Astrocyte of the cerebellum (primary cell): Measurements from ENCODE around the gene ZNF205.

Source experiments
- DNase-seq: peaks from one replicate; pipeline ENCODE4 v3.0.0-alpha.2; 2011; ENCODE audit warnings: low read depth
- H3K4me3 ChIP-seq: 2 replicates; pipeline ENCODE4 v1.5.1; 2011; ENCODE audit warnings: mild to moderate bottlenecking, low read depth, low read length, moderate library complexity
- in situ Hi-C: cut with HindIII; loops from 2 replicates; pipeline ENCODE4 v1.10.0; 2017; ENCODE audit warnings: low sequenced_read_pairs
- TF ChIP-seq, protein P1 (sequence below): IDR thresholded peaks from 2 replicates; pipeline ENCODE4 v1.5.1; 2012; ENCODE audit warnings: low read length, low read depth, moderate library complexity, mild to moderate bottlenecking; ENCODE audit errors: missing control alignments

The ZNF205 gene

DNA sequence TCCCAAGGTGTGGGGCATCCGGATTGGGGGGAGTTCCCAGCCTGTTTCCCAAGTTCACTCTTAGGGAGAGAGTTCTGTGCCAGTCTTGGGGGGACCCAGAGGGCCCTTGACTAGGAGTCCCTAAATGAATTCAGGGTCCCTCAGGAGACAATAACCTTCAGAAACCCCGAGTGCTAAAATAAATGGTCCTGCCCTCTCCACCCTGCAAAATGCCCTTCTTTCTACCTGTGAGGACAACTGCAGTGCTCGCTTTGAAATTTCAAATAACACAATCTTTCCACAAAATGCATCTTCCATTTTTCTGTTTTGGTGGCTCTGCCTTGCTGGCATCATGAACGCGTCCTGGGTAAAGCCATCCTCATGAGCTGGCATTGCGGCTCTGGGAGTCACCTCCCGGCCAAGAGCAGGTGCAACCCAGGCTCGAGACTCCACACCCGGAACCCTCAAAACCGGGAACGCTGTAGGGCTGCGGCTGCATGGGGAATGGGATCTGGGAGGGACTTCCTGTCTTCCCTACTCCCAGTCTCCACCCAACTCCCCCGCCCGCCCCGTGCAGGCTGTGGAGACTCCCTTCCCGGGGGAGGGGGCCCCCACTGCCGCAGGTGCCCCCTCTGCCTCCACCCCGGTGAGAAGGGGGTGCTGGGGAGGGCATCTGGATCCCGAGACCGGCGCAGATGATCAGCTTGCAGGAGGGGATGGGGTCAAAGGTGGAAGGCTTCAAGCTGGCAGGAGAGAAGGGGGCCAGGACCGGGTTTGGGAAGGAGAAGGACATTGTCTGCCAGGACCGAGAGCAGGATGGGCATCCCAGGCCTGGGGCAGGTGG is at the start of gene ZNF205:
ZNF205 (plus strand) TSS at position 529 of the 823 bp plus-strand sequence. CDS start 845 bp downstream, outside the sequence.
- peak within 1 kb of the TSS; percentile 79 for H3K4me3 ChIP-seq
- DNase-seq, result peak; percentile 36
- in situ Hi-C loops, result no loop called here

DNA sequence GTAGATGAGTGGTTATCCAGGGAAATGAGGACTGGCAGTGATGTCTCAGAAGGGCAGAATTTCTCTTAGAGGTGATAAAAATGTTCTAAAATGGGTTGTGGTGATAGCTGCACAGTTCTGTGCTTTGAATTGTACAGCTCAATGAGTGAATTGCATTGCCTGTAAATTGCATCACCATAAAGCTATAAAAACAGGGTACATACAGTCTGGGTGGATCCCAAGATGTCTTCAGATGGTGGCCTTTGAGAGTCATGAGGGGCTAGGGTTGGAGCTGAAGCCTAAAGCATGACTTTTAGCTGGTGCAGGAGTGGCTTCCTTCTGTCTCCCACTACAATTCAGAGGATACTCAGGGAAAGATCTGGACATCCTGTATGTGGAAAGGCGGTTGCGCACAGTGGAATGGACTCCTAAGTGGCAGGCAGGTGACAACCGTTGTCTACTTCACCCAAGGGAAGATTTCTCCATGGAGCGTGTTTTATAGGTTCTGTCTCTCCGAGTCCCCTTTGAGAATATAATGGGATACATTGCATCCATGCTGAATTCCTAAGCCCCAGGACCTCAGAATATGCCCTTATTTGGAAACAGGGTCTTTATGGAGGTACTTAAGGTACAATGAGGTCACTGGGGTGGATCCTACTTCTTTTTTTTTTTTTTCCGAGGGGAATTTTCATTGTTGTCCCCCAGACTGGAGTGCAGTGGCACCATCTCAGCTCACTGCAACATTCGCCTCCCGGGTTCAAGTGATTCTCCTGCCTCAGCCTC is 48.6 kb upstream of the ZNF205 start:
- in situ Hi-C loops, result loop anchor here (5.0 kb wide), 1 partner anchor 33 kb away; the partner anchor contains the start of gene ZSCAN10
- DNase-seq, result no peak
- no peak overlapping the region for H3K4me3 ChIP-seq
- TF ChIP-seq, protein P1, sequence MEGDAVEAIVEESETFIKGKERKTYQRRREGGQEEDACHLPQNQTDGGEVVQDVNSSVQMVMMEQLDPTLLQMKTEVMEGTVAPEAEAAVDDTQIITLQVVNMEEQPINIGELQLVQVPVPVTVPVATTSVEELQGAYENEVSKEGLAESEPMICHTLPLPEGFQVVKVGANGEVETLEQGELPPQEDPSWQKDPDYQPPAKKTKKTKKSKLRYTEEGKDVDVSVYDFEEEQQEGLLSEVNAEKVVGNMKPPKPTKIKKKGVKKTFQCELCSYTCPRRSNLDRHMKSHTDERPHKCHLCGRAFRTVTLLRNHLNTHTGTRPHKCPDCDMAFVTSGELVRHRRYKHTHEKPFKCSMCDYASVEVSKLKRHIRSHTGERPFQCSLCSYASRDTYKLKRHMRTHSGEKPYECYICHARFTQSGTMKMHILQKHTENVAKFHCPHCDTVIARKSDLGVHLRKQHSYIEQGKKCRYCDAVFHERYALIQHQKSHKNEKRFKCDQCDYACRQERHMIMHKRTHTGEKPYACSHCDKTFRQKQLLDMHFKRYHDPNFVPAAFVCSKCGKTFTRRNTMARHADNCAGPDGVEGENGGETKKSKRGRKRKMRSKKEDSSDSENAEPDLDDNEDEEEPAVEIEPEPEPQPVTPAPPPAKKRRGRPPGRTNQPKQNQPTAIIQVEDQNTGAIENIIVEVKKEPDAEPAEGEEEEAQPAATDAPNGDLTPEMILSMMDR, result no peak

More for the DNA sequence above, at the start of gene ZNF205:
- TF ChIP-seq, protein P1, result no peak

DNA sequence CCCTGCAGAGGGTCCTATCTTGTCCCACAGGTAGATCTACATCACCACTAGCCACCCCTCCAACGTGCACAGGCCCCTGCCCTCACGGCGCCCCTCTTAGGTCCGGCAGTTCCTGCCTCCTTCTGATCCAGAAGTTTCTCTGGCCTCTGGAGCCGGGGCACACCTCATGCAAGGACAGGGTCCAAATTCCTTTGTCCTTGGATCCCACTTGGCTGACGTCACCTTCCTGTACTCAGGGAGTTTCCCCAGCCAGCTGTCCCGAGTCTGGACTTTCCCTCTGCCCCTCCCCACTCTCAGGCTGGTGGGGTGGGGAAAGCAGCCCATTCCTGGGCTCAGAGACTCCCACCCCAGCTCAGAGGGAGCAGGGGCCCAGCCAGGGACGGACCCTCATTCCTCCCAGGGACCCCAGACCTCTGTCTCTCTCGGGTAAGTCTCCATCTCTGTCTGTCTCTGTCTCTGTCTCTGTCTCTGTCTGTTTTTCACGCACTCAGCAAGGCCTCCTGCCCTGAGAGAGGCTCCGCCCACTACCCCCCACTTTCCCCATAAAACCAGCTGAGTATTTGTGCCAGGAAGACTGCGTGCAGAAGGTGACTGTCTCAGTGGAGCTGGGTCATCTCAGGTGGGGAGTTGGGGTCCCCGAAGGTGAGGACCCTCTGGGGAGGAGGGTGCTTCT is 47.2 kb upstream of the ZNF205 start, which contains the start of gene IL32:
IL32 (plus strand) TSS at position 572 of the 673 bp plus-strand sequence. CDS start 172 bp downstream, outside the sequence.
- in situ Hi-C loops, result loop anchor here (5.0 kb wide), 1 partner anchor 87 kb away; no protein-coding TSS in a partner anchor
- peak; percentile 34 for DNase-seq
- TF ChIP-seq, protein P1, result no peak
- H3K4me3 ChIP-seq, result no peak within 1 kb of the TSS

DNA sequence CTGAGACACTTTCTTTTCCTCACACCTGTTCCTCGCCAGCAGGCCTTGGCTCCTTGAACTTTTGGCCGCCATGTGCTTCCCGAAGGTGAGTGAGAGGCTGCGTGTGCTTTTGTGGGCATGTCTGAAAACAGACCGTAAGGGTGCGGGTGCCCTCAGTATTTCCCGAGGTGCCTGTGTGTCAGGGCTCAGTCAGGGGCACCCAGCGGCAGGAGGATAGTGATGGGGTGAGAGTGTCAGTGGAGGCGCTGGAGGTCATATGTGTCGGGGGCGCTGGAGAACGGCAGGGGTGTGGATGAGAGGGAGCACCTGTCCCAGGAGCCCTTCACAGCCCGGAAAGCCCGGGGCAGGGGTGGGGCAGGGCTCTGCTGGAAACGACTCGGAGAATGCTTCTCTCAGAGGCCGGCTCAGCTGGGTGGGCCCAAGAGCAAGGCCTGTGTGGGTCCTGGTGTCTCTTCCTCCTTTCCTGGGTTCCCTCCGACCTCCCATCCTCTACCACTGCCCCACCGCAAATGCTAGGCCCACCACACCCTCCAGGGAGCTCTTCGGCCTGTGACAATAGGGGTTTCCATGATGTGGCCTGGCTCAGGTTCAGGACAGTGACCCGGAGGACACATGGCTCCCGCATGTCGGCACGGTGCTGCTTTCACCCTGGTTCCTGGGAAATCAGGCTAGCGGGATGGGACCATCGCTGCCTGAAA is 46.5 kb upstream of the ZNF205 start:
- H3K4me3 ChIP-seq, result no peak overlapping the region
- no peak for DNase-seq
- TF ChIP-seq, protein P1, result no peak

DNA sequence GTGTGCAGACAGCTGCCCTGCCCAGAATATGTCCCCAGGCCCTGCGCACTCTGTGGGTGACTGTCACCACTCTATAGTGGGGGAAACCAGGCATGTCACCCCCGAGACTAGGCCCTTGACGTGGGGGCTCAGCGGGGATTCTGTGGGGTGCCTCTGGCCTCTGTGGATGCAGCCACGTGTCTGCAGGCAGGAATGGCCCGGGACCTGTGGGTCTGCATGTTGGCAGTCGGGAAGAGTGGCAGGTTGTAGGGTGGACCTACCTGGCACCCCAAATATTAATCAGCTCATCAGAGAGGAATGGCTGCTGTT is 46.0 kb upstream of the ZNF205 start:
- DNase-seq, result no peak
- in situ Hi-C loops, result loop anchor here (5.0 kb wide), 1 partner anchor 86 kb away; no protein-coding TSS in a partner anchor
- no peak overlapping the region for H3K4me3 ChIP-seq
- TF ChIP-seq, protein P1, result no peak

More for the DNA sequence above, 46.5 kb upstream of the ZNF205 start:
- in situ Hi-C loops, result loop anchor here (5.0 kb wide), 1 partner anchor 86 kb away; no protein-coding TSS in a partner anchor
